Measurements from ENCODE around the gene MAPK10.

MAPK10 gene

DNA sequence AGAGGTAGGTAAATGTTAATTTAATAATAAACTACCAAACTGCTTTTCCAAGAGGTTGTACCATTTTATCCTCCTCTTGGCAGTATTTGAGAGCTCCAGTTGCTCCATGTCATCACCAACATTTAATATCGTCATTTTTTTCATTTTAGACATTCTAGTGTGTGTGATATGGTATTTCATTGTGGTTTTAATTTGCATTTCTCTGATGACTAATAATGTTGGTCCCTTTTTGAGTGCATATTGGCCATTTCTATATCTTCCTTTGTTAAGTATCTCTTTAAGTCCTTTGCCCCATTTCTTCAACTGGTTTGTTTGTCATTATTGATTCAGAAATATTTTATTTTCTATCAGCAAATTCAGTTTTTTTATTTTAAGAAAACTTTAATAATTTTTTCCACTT lies 88.8 kb downstream of the MAPK10 start:
- DNase-seq: no peak

GRCh38 chr4:86269354-86269753 lies 90.5 kb downstream of the MAPK10 start:
- DNase-seq: no peak

DNA sequence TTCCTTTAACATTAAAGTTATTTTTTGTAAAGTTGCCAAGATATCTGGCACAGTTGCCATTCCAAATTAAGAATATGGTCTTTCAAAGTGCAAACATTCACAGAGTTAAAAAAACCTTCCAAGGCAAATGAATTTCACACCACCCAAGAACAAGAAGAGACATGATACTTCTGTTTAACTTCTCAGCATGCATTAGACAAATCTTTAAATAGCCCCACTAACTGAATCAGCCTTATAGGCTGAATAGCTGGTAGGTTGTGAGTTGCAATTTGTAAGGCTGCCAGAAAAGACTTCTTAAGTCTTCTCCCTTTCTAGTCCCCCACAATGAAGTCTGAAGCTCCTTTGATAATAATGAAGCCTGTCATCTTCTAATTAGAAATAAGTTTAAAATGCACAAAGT lies 95.6 kb downstream of the MAPK10 start:
- DNase-seq: no peak

GRCh38 chr4:86261636-86262035 lies 98.2 kb downstream of the MAPK10 start:
- no peak for DNase-seq

DNA sequence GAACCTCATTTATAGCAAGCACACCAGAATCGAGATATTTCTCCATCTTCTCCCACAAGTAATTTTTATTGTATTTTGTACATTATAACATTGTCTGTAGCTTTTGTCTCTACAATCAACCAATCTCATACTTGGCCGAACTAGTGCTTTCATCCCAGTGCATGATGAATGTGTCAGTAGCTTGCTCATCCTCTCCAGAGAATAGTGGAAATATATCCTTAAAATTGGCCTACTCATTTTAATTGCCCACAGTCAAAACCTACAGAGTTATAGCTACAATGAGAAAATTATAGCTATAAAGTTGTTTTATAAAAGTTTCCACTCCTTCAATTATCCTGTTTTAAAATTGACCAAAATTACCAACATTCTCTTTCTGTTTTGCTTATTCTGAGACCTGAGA lies 103.8 kb downstream of the MAPK10 start:
- no peak for DNase-seq

- DNase-seq: no peak
These were observed 109.2 kb downstream of the MAPK10 start for GRCh38 chr4:86250619-86251018.

DNA sequence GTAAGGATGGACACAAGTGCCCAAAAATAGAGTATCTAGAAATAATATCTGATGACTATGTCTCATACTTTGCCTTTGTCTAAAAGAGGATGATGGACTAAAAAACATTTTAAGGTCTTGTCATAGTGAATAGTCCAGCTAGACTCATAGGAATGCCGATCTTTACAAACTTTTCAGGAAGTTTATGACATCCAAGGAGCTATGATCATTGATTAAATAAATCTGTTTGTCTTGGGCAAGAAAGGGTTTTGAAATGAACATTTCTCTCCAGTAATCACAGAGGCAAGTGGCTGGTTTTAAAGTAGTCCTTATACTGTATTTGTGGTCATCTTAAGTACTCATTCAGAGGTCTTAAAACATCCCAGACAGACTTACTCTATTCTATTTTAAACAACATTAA lies 109.8 kb downstream of the MAPK10 start:
- DNase-seq: no peak

DNA sequence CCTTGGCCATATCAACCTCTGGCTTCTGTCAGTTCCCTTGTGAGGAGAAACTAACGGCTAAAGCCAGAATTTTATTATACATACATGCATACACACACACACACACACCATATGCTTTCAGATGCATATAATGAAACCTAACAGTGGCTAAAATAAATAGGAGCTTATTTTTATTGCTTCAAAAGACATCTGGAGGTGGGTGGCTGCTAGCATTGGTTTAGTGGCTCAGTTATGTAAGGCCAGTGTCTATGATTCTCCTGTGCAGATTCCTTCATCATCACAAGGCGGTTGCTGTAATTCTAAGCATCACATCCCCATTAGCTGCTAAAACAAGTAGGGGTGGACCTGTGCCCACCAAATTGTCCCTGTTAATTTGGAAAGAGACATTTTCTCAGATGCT lies 110.8 kb downstream of the MAPK10 start:
- no peak for DNase-seq

GRCh38 chr4:86247906-86248305 lies 111.9 kb downstream of the MAPK10 start:
- DNase-seq: no peak

- DNase-seq: no peak
These were observed 112.5 kb downstream of the MAPK10 start for GRCh38 chr4:86247320-86247719.

DNA sequence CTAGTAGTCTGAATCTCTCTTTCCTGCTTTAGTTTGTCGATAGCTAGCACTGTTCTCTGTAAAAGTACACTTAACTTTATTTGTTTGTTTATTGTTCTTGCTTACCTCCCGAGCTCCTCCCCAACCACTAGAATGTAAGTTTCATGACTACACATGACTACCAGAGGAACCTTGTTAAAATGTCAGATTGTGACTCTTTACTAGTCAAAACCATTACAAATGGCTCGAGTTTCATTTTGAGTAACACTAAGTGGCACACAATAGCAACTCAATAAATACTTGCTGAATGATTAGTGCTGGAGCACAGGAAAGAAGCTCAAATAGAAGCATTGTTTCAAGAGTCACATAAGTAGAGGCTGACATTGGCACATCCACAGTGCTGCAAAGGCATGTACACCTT lies 116.1 kb downstream of the MAPK10 start:
- DNase-seq: no peak

DNA sequence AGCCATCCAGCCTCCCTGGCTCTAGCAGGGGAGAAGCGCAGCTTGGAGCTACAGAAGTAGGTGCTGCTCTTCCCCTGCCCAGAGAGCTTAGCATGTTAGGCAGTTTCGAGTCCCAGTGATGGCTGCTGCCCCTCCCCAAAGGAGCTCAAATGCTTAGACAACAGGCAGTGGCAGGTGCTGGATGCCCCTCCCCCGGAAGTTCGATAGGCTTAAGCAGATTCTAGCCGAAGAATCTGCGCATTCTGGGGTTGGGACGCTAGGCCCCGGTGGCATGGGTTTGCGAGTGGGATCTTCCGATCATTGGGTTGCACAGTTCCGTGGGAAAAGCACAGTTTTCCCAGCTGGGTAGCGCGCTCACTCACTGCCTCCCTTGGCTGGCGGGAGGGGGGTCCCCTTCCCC lies 117.2 kb downstream of the MAPK10 start:
- no peak for DNase-seq

DNA sequence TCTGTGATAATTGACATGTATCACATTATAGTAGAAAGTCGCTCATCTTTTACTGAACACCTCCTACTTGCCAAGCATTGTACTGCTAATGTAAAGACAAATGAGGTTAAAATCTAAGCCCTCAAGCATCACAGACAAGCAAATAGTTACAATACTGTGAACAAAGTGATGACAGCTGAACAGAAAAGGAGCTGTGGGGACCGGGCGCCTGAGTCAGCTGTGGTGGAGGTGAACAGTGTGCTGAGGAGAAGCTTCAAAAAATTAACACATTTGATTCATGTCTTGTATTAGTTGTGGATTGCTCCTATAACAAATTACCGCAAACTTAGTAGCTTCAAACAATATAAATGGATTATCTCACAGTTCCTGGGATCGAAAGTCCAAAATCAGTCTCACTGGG lies 124.3 kb downstream of the MAPK10 start:
- no peak for DNase-seq

DNA sequence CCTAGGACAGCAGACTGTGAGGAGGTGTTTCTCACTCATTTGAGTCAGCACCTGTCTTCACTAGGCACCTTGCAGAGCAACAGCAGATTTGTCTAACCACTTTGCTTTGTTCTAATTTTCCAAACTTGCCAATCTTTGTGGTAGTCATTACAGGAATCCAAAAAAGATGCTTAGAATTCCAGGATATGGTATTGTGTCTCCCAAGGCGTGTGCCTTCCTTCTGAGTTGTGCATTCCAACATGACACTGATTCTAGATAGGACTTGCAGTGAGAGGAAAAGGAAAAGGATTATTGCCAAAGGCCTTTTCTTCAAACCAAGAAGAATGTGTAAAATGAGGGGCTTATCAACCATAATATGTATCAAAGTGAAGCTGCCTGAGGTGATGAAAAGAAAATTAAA lies 126.2 kb downstream of the MAPK10 start:
- DNase-seq: no peak

- no peak for DNase-seq
These were observed 126.8 kb downstream of the MAPK10 start for GRCh38 chr4:86233090-86233489.

DNA sequence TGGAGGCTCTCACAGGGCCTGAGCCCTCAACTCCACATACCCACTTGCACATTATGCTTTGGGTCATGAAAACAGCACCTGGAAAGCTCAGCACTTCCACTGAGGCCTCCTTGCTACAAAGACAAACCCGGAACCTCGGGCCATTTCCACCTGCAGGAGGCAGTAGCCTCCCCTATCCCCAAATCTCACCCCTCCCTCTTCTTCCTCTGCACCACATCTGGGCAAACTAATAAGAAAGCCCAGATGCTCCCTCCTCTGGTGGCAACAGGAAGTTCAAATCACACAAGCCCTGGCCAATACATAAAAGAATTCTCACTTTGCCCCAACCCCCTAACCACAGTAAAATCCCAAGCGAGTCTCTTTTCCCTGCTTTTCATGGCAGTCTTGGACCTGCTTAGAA lies 136.4 kb downstream of the MAPK10 start:
- DNase-seq: no peak

GRCh38 chr4:86221002-86221401 lies 138.9 kb downstream of the MAPK10 start:
- no peak for DNase-seq

GRCh38 chr4:86220121-86220520 lies 139.7 kb downstream of the MAPK10 start:
- DNase-seq: no peak

GRCh38 chr4:86218746-86219473 lies 140.9 kb downstream of the MAPK10 start:
- peak; percentile 7 for DNase-seq

DNA sequence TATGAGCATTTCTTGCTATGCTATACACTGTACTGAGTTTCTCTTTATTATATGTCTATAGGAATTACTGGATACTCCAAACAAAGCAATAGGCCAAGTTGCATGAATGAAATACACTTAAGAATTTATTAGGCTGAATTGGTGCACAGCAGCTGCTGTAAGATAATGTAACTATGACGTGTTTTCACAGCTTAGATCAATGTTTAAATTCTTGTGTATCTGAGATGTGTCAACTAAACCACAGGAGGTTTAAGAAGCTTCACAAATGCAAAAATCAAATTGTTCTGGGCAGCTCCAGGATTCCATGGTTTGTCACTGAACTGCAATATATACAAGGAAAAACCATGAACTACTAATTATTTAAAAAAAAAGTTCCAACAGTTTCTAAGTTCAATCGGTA lies 156.7 kb downstream of the MAPK10 start:
- DNase-seq: no peak

GRCh38 chr4:86185659-86186058 lies 174.2 kb downstream of the MAPK10 start:
- DNase-seq: no peak

DNA sequence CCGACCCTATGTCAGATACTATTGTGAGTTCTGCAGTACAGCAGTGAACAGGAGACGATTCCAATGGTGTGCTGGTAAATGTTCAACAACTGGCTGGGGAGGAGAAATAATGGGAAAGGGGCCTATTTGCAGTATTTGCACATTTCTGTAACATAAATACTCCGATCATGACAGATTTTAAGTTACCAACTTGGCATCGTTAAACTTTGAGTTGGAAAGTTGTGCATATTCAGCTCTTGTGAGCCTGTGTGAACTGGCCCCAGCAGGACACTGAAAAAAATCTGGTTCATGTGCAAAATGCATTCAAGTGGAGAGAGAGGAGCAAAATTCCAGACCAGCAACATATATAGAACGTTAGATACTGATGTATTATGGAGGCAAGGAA lies 175.0 kb downstream of the MAPK10 start:
- DNase-seq: no peak

GRCh38 chr4:86184216-86184900 lies 175.5 kb downstream of the MAPK10 start:
- DNase-seq: no peak

GRCh38 chr4:86181585-86181984 lies 178.3 kb downstream of the MAPK10 start:
- no peak for DNase-seq

DNA sequence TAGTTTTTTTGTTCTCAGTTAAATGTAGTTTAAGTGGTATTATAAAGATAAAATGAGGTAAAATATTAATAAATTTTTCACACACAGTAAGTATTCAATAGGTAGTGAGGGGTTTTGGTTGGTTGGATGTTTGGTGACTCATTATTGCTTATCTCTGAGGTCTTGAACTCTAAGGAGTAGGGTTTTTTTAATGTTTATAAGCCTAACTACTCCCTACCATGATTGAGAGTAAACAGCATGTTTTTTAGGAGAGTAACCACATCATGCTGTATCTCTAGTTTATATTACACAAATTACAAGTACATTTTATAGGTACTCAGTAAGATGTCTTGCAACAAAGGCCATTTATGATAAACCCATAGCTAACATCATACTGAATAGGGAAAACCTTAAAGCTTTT lies 181.6 kb downstream of the MAPK10 start:
- DNase-seq: no peak

Data from NCI-H2029 treated with DMSO at 0.1 percent for 48 hours (cell line).